Ishikawa (cell line): ENCODE measurements around the gene FOXI1.

Experiments
- RAD21 ChIP-seq: IDR thresholded peaks from 2 replicates; pipeline ENCODE4 v1.6.1; 2012; ENCODE audit warnings: low read depth
- TAF1 ChIP-seq: IDR thresholded peaks from 2 replicates; pipeline ENCODE4 v1.6.1; 2012; ENCODE audit warnings: low read depth, mild to moderate bottlenecking

- TF ChIP-seq RAD21 (no peak), TAF1 (no peak)
Observed at GRCh38 chr5:170138273-170138672, 32.6 kb downstream of the FOXI1 start.
